OCI-LY3 (cell line): ENCODE measurements around the gene SORCS3.

Experiments
- CTCF ChIP-seq: fragments of 200-600, 300-600 bp; sonication (generic); IDR thresholded peaks from 2 replicates; pipeline ENCODE4 v1.5.1; 2014; ENCODE audit warnings: antibody characterized with exemption, low read length, low read depth
- EZH2phosphoT487 ChIP-seq: fragments of 200-600 bp; shearing (Covaris generic); IDR thresholded peaks from 2 replicates; pipeline ENCODE4 v1.6.1; 2018; ENCODE audit warnings: antibody characterized with exemption, mixed run types, low read depth

DNA sequence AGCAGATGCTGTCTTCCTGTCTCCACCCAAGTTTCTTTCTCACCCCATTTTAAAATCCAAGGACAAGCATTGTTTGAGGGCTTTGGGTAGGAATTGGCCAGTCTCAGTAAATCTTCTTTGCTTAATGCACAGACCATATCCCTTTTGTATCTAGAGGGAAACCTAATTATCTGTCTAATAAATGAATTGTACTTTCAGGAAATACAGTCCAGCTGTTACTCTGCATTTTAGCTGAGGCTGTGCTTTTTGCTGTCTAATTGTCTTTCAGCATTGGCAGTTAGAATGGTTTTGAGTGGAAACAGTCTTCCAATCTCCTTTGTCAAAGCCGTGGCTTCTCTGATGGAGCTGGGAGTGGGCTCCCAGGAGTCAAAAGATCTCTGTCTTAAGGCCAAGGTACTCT lies 388.2 kb downstream of the SORCS3 start:
- TF ChIP-seq CTCF (no peak), EZH2phosphoT487 (no peak)
